Nephron (organoid): ENCODE measurements around the gene OR1N1.

Source experiments
- H3K27ac Mint-ChIP-seq, 3 experiments: 2 replicates each; pipeline ENCODE4 v1.8.0; 2020; ENCODE audit warnings: mixed read lengths in 3 of 3, mild to moderate bottlenecking in 2 of 3, moderate library complexity in 1 of 3
- H3K27me3 Mint-ChIP-seq: 2 replicates; pipeline ENCODE4 v1.8.0; 2021; ENCODE audit warnings: low read depth, mild to moderate bottlenecking, moderate library complexity, mixed read lengths
- H3K36me3 Mint-ChIP-seq: 2 replicates; pipeline ENCODE4 v1.8.0; 2020; ENCODE audit warnings: low read depth, mixed read lengths
- H3K4me1 Mint-ChIP-seq: 2 replicates; pipeline ENCODE4 v1.8.0; 2020; ENCODE audit warnings: mixed read lengths
- H3K4me3 Mint-ChIP-seq, 3 experiments: 2 replicates each; pipeline ENCODE4 v1.8.0; 2020; ENCODE audit warnings: mild to moderate bottlenecking in 3 of 3, mixed read lengths in 3 of 3, moderate library complexity in 2 of 3
- H3K9me3 Mint-ChIP-seq: 2 replicates; pipeline ENCODE4 v1.8.0; 2020; ENCODE audit warnings: mixed read lengths
- CTCF ChIP-seq, 3 experiments: fragments of 200-600 bp; sonication (generic); IDR thresholded peaks; one replicate each; pipeline ENCODE4 v1.5.0; 2021; ENCODE audit warnings: antibody characterized with exemption in 3 of 3; ENCODE audit not compliant: unreplicated experiment in 3 of 3

The OR1N1 gene

GRCh38 chr9:122479062-122479461 lies 48.0 kb downstream of the OR1N1 start:
- Mint-ChIP-seq H3K4me1 (no peaks in the 10 kb centered on the region), H3K27me3 (peaks cover 44% of the 10 kb centered on the region), H3K9me3 (no peaks in the 10 kb centered on the region), H3K4me3 (no peak overlapping the region), H3K36me3 (no peaks in the 10 kb centered on the region), H3K27ac (no peak overlapping the region)
- no peak for TF ChIP-seq CTCF (IDR thresholded peaks at IDR 0.05; ENCODE audit: unreplicated experiment in 3 of 3)

GRCh38 chr9:122477826-122478225 lies 49.3 kb downstream of the OR1N1 start, which contains the start of gene OR1J1:
OR1J1 (minus strand) TSS chr9:122477926; CDS start chr9:122477926, 0 bp downstream.
- no peak for TF ChIP-seq CTCF (IDR thresholded peaks at IDR 0.05; ENCODE audit: unreplicated experiment in 3 of 3)
- H3K27me3 Mint-ChIP-seq = peaks cover 52% of the 10 kb centered on the region
- no peak within 1 kb of the TSS for H3K4me3 Mint-ChIP-seq
- no peaks in the 10 kb centered on the region for H3K9me3 Mint-ChIP-seq
- no peak within 1 kb of the TSS for H3K27ac Mint-ChIP-seq
- H3K36me3 Mint-ChIP-seq = no peaks in the 10 kb centered on the region
- H3K4me1 Mint-ChIP-seq = no peaks in the 10 kb centered on the region

- TF ChIP-seq CTCF (IDR thresholded peaks at IDR 0.05; ENCODE audit: unreplicated experiment in 3 of 3) = no peak
- no peaks in the 10 kb centered on the region for H3K4me1 Mint-ChIP-seq
- H3K36me3 Mint-ChIP-seq = no peaks in the 10 kb centered on the region
- no peak overlapping the region for H3K27ac Mint-ChIP-seq
- H3K4me3 Mint-ChIP-seq = no peak overlapping the region
- H3K9me3 Mint-ChIP-seq = no peaks in the 10 kb centered on the region
- peaks cover 52% of the 10 kb centered on the region for H3K27me3 Mint-ChIP-seq
Measured at GRCh38 chr9:122477346-122477745, 49.7 kb downstream of the OR1N1 start.
